DMS114 treated with DMSO at 0.1 percent for 48 hours (cell line): ENCODE measurements around the gene FGFR2.

Source experiments
- DNase-seq: peaks from one replicate; lab custom pipeline; 2025; ENCODE audit not compliant: unreplicated experiment; lab: John Stamatoyannopoulos, UW

Gene FGFR2

DNA sequence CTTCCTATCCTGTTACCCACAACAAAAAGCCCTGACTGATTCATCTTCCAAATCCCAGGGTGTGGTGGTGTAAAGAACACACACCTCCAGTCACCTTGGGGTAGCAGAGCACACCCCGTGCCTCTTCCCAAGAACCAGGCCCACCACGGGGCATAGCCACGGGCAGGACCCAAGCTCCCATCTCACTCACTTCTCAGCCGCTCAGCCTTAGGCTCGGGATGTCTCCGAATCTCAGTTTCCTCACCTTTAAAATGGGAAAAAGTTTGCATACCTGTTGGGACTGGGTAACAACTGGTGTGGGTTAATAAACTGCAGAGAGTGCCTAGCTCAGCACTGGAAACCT, 139.0 kb downstream of the FGFR2 start:
- no peak for DNase-seq

- no peak for DNase-seq
Measured at GRCh38 chr10:121457729-121458128, 140.5 kb downstream of the FGFR2 start.

- DNase-seq = no peak
Measured at GRCh38 chr10:121455377-121455776, 142.9 kb downstream of the FGFR2 start.

DNA sequence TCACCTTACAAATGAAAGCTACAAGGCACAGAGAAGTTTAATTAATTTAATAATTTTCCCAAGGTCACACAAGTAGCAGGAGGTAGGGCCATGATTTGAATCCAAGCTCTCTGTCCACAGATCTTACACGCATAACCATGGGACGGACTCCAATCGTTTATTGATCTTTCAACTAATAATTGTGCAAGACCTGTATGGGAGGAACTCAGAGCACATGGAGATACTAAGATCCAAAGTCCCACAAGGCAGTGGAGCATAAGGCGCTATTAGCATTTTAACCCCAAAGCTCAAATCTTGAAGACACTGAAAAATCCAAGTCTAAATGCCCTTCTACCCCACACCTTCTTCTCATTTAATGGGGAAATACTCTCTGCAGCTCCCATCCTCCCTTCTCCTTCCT, 143.5 kb downstream of the FGFR2 start:
- DNase-seq = no peak

GRCh38 chr10:121453160-121453559, 145.1 kb downstream of the FGFR2 start:
- DNase-seq = no peak

DNA sequence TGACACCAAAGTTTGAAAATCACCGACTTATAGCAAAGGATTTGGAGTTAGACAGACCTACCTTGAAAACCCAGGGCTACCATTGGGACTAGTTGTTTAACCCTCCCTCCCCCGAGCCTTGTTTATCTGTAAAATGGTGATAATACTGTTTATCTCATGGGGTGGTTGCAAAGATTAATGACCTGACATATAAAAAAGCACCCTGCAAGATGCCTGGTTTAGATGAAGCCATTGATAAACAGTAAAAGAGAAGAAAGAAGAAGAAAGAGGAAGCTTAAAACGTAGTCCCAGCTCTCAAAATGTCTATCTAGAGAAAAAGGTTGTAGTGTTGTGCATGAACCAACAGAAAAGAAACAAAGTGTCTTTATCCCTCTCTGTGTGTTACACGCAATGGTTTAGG, 145.7 kb downstream of the FGFR2 start:
- DNase-seq = no peak

- no peak for DNase-seq
Measured at GRCh38 chr10:121450247-121450646, 148.0 kb downstream of the FGFR2 start.

DNA sequence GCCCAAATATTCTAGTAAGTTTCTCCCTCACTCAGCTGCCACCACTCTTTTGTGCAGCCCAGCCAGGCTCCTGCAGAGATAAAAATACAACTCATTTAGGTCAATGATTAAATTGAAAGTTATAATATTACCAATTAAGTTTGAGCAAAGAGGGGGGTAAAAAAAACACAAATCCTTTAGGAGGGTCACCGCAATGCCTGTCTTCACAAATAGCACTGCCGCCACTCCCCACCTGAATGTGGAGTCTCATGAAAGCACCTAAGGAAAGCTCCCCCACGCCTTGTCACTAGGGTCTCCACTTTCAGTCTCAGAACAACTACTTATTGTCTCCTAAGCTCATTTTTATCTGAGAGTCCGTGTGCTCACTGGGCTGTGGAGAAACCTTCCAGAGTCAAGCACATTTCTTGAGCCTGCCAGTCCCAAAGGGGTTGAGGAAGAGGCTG, 148.7 kb downstream of the FGFR2 start:
- no peak for DNase-seq

- DNase-seq = no peak
Measured at GRCh38 chr10:121448766-121449421, 149.3 kb downstream of the FGFR2 start.

DNA sequence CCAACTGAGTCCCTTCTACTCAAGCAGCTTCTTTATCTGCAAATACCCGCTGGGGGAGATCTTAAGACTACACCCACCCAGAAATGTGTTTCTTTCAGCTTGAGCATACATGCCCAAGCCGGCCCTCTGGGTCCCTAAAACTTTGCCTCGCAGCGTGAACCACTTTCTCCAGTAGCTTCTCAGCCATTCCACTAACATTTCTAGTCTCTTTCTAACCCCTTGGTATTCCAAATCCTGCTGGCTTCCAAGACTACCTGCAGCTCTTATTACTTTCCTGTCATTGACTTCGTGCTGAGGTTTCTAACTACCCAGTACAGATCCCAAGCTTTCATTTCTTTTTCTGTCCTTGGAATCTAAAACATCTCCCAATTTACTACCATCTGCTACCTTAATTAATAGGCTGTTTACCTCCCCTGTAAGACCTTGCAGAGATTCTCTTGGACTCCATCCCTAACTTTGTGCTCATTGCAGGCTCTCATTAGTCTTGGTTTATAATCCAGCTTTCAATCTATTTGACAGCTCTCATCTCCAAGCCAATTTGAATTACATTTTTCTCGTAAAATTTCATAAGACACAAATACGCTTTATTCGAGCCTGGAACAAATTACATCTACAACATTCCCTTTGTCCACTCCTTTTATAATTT, 153.6 kb downstream of the FGFR2 start:
- DNase-seq = no peak

DNA sequence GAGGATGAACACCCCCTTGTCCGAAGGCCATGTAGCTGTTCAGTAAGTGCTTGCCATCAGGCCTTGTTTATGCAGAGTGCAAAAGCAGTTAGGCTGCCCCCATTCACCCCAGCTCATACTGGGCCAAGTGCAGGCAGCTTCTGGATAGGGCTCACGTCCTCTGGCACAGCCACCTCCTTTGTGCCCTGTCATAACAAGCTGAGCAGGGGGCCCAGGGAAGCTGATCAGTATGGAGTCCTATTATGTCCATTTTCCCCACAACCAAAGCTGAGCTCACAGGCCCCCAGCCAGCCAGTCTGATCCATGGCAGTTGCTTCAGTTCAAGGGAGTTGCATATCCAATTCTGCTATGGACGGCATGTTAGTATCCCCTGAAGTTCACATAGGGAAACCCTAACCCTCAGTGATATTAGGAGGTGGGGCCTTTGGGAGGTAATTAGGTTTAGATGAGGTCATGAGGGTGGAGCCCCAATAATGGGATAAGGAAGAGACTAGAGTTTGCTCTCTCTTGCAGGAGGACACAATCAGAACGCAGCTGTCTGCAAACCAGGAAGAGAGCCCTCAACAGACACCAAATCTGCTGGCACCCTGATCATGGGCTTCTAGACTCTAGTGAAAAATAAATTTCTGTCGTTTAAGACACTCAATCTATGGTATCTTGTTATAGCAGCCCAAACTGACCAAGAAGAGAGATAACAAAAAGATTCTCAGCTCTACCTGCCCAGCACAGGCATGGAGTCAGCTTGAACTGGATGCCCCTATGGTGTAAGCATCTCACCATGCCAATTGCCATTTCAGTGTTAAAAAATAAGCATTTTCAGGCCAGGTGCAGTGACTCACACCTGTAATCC, 155.9 kb downstream of the FGFR2 start:
- no peak for DNase-seq

DNA sequence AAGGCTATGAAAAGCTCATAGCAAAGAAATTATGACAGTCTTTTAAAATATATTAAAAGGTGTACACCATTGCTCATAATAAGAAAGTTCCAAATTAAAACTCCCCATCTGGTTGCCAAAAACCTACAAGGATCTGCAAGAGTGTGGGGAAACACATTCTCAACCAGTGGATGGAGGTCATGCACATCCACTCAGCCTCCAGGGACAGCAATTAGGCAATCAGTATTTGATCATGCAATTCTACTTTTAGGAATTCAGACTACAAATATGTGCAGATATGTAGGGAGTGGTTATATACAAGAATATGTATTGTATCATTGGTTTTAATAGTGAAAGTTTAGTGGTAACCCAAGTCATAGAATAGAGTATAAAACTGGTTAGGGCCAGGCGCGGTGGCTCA, 157.8 kb downstream of the FGFR2 start:
- no peak for DNase-seq

DNA sequence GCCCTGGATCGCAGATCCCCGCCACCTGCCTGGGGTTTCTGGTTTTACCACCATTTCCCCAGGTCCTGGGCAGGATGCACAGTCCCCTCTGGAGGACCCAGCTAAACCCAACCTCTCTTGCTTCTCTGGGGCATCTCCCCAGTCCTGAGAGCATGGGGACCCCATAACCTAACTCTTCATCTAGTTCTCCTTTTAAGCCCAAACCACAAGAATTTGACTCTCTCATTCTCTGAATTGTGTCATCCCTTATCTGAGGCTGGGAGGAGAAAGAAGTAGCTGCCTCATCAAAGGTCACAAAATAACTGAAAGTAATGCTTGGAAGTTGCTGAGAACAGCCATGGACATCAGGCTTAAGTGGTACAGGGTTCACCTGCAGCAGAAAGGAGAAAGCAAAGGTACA, 159.9 kb downstream of the FGFR2 start:
- no peak for DNase-seq

GRCh38 chr10:121437596-121437995, 160.6 kb downstream of the FGFR2 start:
- DNase-seq = no peak

DNA sequence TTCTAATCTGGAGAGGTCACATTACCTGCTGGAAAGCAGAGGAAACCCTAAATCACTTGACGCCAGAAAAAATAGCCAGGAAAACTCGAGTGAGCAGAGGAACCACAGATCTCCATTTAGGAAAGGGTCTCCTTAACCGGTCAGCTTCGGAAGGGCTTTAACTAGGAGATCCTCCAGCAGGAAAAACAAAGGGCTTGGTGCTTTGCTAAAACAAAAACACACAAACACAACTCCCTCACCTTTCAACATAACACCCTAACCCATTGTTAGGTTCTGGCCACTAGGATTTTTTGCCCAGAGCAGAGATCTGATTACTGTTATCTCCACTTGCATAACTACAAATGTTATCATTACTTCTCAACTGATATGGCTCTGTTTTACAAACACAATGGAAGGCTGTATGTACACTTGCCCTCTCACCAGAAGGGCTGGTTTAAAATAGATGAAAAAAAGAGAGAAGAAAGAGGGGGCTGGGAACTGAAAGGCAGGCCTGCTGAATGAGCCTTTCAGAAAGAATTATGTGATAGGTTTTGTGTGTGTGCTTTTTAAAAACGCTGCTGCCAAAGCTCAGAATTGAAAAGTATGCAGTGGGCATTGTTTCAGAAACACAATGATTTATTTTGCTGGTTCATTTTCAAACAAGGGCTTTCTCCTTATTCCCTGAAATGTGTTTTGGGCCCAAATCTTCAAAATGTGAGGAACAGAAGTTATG, 161.5 kb downstream of the FGFR2 start:
- DNase-seq = no peak

- no peak for DNase-seq
Measured at GRCh38 chr10:121436281-121436629, 162.0 kb downstream of the FGFR2 start.

DNA sequence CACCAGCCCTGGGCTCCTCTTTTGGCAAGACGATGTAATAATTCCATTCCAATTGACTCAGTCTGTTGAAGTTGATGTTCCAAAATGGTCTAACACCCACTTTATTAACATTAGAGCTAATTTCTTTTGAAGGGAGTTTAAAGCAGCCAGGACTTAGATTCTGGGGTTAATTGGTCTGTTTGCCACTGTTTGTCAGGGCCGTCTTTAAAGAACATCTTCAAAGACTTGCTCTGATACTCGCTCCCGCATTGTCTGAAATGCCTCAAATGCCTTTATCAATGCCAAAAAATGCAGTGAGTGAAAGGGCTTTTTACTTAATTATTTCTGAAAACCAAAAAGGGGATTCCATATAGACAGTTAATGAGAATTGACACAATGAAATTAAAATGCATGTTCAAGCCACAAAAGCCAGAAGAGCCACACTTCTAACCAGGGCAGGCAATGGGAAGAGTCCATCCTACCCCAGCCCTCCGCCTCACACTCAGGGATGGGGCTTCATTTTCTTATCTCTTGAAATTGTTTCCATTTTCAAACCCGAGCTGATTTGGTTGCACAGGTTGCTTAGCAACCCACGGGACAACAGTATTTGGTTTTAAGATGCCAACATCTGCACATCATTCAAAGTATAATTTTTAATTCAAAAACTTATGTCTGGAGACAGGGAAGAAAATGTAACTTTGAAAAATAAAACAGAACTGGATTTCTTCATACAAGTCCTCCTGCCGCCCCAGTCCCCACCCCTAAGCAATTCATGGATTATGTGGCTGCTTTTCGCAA, 163.0 kb downstream of the FGFR2 start:
- DNase-seq = no peak

- no peak for DNase-seq
Measured at GRCh38 chr10:121433965-121434364, 164.3 kb downstream of the FGFR2 start.

- no peak for DNase-seq
Measured at GRCh38 chr10:121428867-121429266, 169.4 kb downstream of the FGFR2 start.
